ENCODE results near the gene NR6A1. TPM values are rescaled to one million over a fixed set of nuclear protein-coding genes. Genes with fewer than 3 reads are reported as not detected.

The NR6A1 gene
- total and polyA plus RNA-seq, 2 of the 13 experiments (the other 11 are each of a cell fraction or from before 2014, with no cell fraction given), result 28.1 to 31.5 TPM

GRCh38 chr9:124567362-124567761 is 203.7 kb downstream of the NR6A1 start (continued):
- TF ChIP-seq, protein P1, sequence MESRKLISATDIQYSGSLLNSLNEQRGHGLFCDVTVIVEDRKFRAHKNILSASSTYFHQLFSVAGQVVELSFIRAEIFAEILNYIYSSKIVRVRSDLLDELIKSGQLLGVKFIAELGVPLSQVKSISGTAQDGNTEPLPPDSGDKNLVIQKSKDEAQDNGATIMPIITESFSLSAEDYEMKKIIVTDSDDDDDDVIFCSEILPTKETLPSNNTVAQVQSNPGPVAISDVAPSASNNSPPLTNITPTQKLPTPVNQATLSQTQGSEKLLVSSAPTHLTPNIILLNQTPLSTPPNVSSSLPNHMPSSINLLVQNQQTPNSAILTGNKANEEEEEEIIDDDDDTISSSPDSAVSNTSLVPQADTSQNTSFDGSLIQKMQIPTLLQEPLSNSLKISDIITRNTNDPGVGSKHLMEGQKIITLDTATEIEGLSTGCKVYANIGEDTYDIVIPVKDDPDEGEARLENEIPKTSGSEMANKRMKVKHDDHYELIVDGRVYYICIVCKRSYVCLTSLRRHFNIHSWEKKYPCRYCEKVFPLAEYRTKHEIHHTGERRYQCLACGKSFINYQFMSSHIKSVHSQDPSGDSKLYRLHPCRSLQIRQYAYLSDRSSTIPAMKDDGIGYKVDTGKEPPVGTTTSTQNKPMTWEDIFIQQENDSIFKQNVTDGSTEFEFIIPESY (CRISPR knock-in tag; IDR thresholded peaks at IDR 0.05), result peak; percentile 36; the same call in 1 of the 2 replicates
- TF ChIP-seq RXRB (CRISPR knock-in tag; IDR thresholded peaks at IDR 0.05; ENCODE audit: borderline replicate concordance) (0 out of 2 replicates have a peak, but pooled peaks have one; percentile 33), AHDC1 (CRISPR knock-in tag; IDR thresholded peaks at IDR 0.05; ENCODE audit: borderline replicate concordance) (peak; percentile 59; the same call in 1 of the 2 replicates), HNRNPK (IDR thresholded peaks at IDR 0.05; ENCODE audit: low read depth, low read length, poor library complexity, severe bottlenecking) (no peak), CREM (IDR thresholded peaks at IDR 0.05) (0 out of 2 replicates have a peak, but pooled peaks have one; percentile 17), CREM (CRISPR knock-in tag; IDR thresholded peaks at IDR 0.05) (no peak), NCOR1 (IDR thresholded peaks at IDR 0.05; ENCODE audit: borderline replicate concordance, low read length) (peak; percentile 78; the same call in 1 of the 2 replicates), HDAC1 (CRISPR knock-in tag; IDR thresholded peaks at IDR 0.05) (peak; percentile 22; the same call in 1 of the 2 replicates), ESRRA (CRISPR knock-in tag; IDR thresholded peaks at IDR 0.05; ENCODE audit: low read depth) (0 out of 2 replicates have a peak, but pooled peaks have one; percentile 30), SOX6 (IDR thresholded peaks at IDR 0.05) (no peak), SOX6 (CRISPR knock-in tag; IDR thresholded peaks at IDR 0.05) (peak; percentile 95), GATAD2A (CRISPR knock-in tag; IDR thresholded peaks at IDR 0.05) (peak; percentile 64), TSC22D2 (CRISPR knock-in tag; IDR thresholded peaks at IDR 0.05; ENCODE audit: borderline replicate concordance) (no peak), ZNF674 (CRISPR knock-in tag; IDR thresholded peaks at IDR 0.05; ENCODE audit: low read depth) (no peak), ISL2 (CRISPR knock-in tag; IDR thresholded peaks at IDR 0.05) (peak; percentile 21; the same call in 1 of the 2 replicates), DBP (CRISPR knock-in tag; IDR thresholded peaks at IDR 0.05; ENCODE audit: not compliant biosample characterization) (no peak), PATZ1 (CRISPR knock-in tag; IDR thresholded peaks at IDR 0.05) (peak; percentile 28; the same call in 1 of the 2 replicates), FOSL2 (CRISPR knock-in tag; IDR thresholded peaks at IDR 0.05) (0 out of 2 replicates have a peak, but pooled peaks have one; percentile 16), HDAC2 (CRISPR knock-in tag; IDR thresholded peaks at IDR 0.05) (peak; percentile 68), SOX13 (IDR thresholded peaks at IDR 0.05) (peak; percentile 83), SOX13 (CRISPR knock-in tag; conservative IDR thresholded peaks at IDR 0.05 in 1 of 2, IDR thresholded peaks at IDR 0.05 in 1 of 2) (peak in 1 of 2 experiments; percentile 95; a peak in 2 of 4 replicates)
